Adrenal gland (tissue), 5 donors: Measurements from ENCODE around the gene CTRB2.
"Not testable (repeated sequence)": the region's sequence is repeated elsewhere in the genome, so short reads cannot be mapped to it uniquely, and the experiment has no call there.

Experiments
- POLR2A ChIP-seq, 2 donors: fragments of 450-650 bp; IDR thresholded peaks; one replicate each; pipeline ENCODE4 v1.6.1; 2017; ENCODE audit warnings: antibody characterized with exemption in 2 of 2, mild to moderate bottlenecking in 2 of 2, moderate library complexity in 1 of 2
- TF ChIP-seq, protein P1 (sequence below), 6 experiments: fragments of 450-650 bp in 4 of 6; fragments of 200-600 bp in 2 of 6; sonication (generic) in 1 of 6; IDR thresholded peaks; 1 replicate in 5 of 6; 2 replicates in 1 of 6; pipeline versions ENCODE4 v1.5.1 to v1.8.0; 2016 to 2021; ENCODE audit warnings: antibody characterized with exemption in 6 of 6, mild to moderate bottlenecking in 2 of 6, moderate library complexity in 1 of 6
- donor health status: DM: no; HTN: no; CAD: no.

DNA sequence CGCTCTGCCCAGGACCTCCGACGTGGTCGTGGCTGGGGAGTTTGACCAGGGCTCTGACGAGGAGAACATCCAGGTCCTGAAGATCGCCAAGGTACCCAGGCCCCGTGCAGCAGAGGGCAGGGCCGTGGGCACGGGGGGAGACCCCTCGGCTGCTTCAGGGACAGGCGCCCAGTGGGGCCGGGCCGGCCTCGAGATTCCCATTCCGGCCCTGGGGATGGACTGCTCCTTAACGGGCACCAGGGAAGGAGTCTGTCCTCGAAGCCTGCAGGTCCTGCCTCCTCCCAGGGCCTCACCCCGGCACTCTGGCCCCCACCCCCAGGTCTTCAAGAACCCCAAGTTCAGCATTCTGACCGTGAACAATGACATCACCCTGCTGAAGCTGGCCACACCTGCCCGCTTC, 16.2 kb upstream of the CTRB2 start:
- not testable (repeated sequence) for TF ChIP-seq POLR2A (IDR thresholded peaks at IDR 0.05)
- TF ChIP-seq, protein P1, sequence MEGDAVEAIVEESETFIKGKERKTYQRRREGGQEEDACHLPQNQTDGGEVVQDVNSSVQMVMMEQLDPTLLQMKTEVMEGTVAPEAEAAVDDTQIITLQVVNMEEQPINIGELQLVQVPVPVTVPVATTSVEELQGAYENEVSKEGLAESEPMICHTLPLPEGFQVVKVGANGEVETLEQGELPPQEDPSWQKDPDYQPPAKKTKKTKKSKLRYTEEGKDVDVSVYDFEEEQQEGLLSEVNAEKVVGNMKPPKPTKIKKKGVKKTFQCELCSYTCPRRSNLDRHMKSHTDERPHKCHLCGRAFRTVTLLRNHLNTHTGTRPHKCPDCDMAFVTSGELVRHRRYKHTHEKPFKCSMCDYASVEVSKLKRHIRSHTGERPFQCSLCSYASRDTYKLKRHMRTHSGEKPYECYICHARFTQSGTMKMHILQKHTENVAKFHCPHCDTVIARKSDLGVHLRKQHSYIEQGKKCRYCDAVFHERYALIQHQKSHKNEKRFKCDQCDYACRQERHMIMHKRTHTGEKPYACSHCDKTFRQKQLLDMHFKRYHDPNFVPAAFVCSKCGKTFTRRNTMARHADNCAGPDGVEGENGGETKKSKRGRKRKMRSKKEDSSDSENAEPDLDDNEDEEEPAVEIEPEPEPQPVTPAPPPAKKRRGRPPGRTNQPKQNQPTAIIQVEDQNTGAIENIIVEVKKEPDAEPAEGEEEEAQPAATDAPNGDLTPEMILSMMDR (IDR thresholded peaks at IDR 0.05), result not testable (repeated sequence)
